ELF-1 (cell line): ENCODE data around the gene VSIR.

ENCODE experiments used
- DNase-seq: peaks from one replicate; pipeline ENCODE4 v3.0.0-alpha.2; 2016; ENCODE audit warnings: low read depth, low spot score

VSIR gene

DNA sequence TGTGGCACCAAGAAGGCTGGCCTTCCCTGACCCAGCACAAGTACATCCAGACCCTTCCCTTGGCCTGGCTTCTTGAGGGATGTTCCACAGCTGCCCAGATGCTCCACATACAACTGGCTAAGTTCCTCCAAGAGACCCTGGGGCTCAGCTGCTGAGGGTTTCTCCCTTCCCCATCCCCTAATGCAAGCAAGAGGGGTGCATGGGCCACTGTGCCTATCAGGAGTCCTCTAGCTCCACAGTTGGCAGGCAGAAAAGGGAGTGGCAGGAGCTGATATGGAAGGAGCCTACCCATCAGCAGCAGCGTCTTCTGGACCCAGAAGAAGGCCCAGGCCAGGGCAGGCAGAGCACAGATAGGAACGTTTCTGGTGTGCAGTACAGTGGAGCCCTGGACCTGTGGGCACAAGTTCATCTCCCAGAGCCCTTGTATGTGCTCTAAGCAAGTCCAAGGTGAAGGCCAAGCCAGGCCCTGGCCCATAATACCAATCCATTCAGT is 26.2 kb downstream of the VSIR start:
- no peak for DNase-seq

DNA sequence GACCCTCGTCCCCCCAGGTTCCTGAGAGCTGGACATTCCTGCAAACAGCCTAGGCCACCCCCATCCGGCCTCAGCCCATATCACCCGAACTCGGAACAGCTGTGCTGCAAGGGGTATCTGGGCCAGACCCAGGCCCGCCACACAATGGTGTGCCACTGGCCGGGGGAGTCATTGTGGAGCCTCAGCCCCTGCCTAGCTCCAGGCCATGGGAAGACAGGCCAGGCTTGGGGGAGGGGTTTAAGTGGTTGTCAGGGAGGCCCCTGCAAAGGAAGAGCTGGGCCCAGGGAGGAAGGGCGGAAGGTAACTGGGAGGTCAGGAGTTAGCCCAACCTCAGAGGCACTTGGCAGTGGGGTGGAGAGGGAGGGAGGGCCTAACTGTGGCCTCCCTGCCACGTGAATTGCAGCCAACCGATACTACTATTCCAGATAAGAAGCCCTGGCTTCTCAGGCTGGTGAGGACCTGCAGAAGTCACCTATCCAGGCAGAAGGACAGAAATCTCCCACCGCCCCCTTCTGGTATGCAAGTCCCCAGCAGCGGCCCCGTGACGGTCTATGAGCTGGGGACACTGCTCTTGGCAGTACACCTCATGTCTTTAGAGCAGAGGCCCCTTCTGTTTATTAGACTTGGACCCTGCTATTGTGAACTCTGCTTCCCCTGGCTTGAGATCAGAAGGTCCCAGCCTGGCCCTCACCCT is 26.8 kb downstream of the VSIR start:
- peak; percentile 82 for DNase-seq

DNA sequence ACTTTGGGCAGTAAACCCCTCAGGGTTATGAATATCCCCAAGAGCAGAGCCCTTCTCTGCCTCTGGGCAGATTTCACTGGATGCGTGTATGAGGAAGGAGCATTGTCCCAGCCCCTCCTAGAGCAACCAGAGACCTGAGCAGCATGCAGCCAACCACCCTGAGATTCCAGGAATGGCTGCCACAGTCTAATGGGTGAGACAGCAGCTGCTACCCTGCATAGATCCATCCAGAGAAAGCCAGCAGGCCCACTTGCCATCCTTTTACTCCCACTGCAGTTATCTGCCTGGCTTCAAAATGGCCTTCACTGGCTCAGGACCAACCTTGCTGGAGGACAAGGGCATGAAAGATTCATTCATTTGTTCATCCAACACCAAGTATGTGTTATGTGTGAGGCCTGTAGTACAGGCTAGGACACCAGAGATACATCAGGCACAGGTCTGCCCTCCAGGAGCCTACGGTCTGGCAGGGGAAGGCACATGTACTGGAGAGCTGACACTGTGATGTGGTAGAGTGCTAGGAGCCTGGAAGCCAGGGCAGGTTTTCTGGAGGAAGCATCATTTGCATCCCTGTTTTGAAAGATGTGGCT is 27.6 kb downstream of the VSIR start:
- no peak for DNase-seq

DNA sequence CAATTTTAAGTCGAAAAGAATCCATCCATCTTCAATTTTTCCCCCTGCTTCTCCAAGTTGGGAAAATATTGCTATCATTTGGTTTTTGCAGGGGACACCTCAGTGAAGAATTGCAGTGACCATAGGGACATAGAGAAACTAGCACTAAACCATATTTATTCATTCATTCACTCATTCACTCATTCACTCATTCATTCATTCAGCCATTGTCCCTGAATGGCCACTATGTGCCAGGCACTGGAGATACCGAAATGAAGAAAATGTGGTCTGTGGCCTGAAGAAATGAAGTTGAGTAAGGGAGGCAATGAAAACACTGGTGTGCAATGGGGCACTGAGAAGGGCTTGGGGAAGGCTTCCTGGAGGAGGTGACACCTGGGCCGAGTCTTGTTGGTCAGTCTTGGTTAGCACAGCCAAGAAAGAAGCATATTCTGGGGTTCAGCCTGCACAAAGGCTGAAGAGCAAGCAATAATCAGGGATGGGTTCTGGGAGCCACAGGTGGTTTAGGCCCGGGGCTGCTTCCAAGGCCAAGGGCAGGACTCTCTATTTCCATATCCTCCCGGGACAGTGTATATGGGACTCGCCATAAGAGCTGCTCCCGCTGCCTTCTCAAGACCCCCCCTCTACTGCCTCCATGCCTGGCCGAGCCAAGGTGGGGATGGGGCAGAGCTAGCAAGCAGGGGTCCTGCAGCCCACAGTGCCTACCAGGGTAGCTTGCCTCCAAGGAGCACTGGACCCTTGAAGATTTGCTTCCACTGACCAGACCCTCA is 28.2 kb downstream of the VSIR start:
- no peak for DNase-seq

DNA sequence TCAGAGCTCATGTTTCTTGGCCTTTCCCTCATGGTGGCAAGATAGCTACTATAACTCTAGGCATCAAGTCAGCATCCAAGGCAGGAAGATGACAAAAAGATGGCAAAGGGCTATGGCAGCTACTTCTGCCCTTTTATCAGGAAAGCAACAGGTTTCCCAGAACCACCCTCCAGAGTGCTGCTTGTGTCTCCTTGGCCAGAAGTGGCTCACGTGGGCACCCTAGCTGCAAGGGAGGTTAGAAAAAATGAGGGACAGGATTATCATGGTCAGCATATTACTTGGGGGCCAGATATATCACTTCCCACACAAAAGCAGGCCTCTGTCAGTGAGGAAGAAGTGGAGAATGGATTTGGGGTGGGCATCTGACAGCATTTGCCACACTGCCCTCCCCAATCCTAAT is 29.5 kb downstream of the VSIR start:
- DNase-seq = no peak

DNA sequence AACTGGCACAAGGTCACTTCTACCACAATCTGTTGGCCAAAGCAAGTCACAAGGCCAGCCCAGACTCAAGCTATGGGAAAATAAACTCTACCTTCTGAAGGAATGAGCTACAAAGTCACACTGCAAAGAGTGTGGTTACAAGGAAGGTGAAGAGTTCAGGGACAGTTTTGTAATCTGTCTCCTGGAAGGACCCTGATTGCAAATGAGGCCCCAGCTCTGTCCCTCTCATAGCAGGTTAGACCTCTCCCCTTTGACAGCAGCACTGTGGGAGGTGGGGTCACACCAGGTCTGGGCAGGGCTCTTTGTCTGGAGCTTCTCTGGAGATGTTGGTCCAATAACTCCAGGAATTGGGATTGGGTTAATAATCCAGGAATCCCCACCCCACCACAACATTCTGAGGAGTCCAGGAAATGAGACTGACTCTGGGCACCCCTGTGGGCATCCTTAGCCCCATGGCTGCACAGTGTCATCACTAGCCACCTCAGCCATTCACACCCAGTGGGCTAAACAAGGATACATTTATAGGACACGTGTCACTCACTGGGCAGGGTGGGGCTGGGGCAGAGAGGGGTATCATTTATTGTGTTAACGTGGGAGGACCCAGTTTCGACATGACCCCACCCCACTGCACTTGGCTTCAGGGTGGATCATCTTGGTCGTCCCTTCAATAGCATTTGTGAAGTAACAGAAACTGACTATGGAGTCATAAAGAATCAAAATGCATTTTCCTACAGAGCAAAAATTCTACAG is 30.1 kb downstream of the VSIR start:
- DNase-seq = no peak

DNA sequence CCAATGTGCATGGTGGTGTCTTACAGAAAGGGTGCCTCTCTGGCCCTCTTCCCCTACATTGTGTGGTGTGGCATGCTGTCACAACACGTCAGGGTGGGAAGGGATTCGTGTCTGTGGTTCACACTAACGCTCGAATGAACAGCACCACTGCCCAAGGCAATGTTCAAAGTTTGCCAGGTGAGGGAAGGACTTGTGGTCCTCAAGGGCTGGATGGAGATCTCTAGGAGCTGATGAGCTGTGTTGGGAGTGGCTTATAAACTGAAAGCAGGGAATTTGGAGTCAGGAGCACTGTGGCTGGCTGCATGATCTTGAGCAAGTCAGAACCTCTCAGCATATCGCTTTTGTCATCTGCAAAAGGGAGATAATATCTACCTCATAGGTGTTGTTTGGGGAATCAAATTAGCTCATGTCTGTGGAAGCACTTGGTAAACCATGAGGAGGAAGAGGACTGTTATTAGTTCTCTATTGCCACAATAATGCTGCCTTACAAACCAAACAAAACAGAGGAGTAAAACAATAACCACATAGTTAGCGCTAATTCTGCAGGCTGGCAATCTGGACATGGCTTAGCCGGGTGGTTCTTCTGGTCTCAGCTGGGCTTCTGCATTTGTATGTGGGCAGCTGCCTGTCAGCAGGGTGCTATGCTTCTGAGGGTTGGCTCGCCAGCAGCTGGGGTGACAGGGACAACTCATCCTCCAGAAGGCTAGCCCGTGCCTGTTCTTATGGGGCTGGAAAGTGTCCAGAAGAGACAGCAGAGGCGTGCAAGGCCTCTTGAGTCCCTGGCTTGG is 30.8 kb downstream of the VSIR start:
- no peak for DNase-seq

DNA sequence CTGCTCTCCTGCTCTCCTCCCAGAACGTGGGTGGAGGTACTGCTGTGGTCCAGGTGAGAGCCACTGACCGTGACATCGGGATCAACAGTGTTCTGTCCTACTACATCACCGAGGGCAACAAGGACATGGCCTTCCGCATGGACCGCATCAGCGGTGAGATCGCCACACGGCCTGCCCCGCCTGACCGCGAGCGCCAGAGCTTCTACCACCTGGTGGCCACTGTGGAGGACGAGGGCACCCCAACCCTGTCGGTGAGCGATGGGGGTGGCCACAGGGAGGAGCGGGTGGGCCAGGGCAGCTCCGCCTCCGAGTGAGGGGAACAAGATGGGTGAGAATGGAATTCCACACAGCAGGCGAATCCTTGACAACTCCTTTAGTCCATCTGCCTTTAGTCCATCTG is 31.6 kb downstream of the VSIR start:
- no peak for DNase-seq

DNA sequence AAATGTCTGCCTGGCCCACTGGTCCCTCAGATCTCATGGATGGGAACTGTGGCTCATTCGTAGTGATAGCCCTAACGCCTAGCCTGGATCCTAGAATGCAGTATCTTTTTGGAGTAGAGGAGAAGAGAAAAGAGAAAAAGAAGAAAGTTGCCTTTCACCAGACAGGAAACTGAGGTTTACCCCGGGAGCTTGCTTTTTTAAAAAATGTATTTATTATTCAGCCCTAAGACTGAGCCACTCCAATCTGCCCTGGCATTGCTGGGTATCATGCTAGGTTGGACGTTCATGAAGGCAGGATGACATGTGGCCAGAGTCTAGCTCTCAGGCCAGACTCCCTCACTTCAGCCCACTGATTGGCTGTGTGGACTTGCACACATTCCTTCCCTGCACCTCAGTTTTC is 32.3 kb downstream of the VSIR start:
- DNase-seq = no peak

DNA sequence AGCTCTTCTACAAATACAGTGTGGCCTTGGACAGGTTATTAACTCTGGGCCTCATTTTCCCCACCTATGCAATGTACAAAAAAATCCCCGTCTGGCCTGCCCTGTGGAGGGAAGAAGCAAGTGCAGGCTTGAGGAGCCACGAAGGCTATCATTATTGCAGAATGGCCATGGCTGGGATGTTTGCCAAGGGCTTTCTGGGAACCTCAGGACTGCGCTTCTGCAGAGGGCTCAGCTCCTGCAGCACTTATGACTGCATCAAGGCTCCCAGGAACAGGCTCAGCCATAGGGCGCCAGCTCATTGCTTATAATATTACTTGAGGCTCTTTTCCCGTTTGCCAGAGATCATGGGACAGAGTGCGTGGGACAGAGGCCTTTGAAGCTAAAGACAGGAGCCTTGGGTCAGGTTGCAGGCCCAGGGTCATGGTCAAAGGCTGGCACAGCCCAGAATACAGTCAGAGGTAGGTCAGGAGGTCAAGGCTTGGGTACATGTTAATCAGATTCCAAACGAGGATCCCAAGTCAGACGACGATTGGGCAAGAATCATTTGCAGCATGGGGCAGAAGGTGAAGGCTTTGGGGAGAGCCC is 33.2 kb downstream of the VSIR start:
- DNase-seq = no peak

DNA sequence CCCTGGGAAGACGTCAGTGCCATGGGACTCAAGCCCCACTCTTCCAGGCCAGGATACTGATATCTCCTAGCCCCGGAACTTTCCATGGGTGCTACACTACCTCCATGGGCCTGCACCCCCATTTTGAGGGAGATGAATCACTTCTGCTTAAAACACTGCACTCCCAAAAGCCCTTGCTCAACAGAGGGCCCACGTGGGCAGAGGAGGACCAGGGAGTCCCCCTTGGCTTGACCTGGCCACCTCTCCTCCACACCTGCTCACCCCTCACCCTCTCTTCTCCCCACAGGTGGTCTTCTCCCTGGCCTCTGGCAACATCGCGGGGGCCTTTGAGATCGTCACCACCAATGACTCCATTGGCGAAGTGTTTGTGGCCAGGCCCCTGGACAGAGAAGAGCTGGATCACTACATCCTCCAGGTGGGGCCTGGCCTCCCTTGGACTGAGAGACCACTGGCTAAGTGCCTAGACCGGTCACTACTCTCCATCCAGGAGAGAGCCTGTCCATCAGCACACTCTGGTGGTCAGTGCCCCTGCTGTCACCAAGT is 33.9 kb downstream of the VSIR start:
- DNase-seq = no peak

DNA sequence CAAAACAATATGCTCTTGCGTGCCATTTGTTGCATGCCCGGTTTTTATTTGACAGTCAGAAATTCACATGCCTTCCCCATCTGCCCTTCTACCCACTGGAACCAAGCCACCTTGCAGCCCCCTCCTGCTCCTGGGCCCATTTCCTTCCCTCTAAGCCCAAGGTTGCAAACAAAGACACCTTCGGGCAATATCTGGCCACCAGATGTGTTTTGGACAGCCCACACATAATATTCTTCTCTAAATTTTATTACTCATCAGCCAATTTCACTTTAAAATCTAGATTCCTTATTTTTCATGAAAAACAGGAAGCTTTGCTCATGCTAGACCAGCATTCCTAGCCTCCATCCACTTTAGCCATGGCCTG is 35.5 kb downstream of the VSIR start:
- no peak for DNase-seq

DNA sequence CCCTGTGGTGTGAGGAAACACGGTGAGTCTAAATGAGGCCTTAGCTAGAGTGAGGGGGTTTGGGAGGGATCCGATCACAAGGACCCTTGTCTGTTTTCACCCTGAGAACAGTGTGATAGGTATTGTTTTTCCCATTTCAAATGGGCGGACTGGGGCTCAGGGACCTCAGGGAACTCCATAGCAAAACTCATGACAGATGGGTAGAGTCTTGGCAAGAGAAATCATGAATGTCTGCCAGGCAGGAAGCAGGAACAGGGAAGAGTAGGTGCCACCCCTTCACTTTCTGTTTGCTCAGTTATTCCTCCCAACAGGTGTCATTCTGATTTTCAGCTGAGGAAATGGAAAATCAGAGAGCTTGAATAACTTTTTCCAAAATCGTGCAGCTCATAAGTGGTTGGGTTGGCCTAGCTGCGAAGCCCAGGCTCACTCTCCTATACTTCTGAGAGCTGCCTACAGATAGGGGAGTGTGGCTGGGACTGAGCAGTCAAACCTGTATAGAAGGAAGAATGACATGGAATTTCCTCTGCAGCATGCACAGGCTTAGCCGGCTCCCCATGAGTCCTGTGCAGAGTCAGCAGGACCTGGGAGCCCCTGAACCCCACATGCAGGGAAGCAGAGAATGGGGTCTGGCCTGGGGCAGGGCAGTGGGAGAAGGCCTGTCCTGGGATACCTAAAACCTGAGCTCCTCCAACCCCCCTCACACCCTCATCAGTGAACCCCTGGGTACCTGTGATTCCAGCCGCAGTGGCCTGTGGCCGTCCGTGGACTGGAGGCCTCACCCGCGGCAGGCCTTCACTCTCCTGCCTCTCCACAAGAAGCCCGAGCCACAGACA is 36.1 kb downstream of the VSIR start:
- no peak for DNase-seq

DNA sequence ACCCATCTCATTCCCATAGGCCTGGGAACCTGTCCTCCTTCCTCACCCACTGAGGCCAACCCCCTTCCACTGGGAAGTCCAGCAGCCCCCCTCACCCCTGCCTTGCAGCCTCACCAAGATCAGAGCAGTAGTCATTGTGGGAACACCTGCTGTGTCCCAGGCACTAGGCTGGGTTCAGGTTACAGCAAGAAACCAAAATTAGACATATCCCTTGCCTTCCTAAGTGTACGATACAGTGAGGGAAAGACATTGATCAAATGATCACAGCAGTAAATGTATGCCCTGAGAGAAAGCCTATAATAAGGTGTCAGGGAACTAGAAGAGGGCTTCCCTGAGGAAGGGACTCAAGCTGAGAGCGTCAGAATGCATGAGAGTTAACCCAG is 36.8 kb downstream of the VSIR start:
- no peak for DNase-seq

DNA sequence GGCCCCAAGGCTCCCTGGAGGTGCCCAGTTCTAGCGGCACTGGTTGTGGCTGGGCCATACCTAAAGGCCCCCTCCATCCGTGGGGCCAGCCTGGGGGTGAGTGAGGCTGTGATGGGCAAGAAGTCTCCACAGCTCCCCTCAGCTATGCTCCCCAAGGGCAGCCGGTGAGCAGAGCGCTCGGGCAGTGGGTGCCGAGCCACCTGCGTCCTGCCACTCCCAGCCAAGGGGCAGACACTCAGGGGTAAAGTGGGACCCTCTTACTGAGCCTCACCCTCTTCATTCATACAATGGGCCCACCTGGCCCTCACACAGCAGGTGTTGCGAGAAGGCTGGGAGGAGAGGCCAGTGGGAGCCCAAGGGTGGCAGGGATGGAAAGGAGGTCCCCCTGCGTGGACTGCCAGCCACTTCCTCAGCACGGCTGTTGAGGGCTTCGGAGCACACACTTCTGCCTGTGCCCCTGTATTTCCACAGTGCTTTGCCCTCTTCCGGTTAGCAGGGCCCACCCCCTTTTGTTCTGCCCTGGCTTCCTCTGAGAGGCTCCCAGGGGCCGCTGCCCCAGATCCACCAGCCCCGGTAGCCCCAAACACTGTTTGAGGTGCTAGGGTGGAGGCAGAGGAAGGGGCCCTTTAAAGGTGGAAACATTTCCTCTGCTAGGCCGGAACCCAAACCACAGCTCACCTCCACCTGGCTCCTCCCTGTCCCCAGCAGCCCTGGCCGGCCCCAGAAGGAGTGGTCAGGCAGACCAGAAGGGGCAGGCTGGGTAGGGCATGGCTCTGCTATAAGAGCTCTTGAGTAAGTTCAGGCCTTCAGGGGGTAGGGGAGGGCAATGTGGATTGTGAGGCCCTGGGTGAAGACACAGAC is 37.4 kb downstream of the VSIR start:
- no peak for DNase-seq

DNA sequence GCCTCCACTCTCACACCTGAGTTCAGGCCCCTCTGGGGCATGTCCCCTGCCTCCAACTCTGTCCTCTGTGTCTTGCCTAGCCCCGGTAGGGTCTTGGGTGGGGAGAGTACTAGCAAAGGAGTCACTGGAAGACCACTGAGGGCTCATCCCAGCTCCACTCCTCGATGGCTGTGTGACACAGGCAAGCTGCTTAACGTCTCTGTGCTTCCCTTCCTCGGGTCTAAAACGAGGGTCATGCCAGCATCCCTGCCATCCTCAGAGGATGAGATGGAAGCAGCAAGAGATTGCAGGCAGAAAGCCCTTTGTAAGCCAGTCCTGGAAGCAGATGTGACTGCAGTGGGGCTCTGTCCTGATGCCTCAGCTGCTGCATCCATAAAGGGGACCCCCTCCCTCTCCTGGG is 38.5 kb downstream of the VSIR start:
- no peak for DNase-seq

DNA sequence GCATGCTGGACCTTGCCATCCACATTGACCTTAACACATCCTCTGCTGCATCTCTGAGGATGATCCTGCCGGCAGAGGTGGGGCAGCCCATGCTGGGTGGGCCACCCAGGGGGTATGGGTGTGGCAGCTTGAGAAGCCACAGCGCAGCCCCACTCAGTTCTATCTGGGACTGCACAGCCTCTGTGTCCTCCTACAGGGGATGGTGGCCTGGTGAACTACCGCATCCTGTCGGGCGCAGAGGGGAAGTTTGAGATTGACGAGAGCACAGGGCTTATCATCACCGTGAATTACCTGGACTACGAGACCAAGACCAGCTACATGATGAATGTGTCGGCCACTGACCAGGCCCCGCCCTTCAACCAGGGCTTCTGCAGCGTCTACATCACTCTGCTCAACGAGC is 41.5 kb downstream of the VSIR start:
- no peak for DNase-seq

DNA sequence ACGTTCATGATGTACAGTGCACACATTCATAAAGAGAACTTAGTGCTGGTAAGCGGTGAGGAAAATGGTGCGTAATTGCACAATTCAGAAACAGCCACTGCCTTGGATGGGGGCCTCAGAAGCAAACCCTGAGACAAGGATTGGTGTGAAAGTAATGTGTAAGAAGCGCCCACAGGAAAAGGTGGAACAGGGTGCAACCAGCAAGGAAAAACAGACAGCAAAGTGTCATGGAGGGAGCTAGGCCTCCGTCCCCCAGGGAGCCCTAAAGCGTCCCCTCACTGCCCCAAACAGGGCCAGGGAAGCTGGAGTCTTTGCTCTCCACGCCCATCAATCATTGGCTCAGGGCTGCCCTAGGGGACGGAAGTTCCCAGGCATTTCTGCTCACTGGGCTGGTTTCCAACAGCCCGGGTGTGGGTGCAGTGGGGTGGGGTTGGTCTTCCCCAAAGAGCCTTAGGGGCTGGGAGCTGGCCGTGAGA is 44.1 kb downstream of the VSIR start:
- peak; percentile 85 for DNase-seq
